NCI-H69 (cell line): ENCODE data around the gene MLYCD.

Experiments
- DNase-seq: peaks from one replicate; lab custom pipeline; 2025; lab: John Stamatoyannopoulos, UW

Gene MLYCD

DNA sequence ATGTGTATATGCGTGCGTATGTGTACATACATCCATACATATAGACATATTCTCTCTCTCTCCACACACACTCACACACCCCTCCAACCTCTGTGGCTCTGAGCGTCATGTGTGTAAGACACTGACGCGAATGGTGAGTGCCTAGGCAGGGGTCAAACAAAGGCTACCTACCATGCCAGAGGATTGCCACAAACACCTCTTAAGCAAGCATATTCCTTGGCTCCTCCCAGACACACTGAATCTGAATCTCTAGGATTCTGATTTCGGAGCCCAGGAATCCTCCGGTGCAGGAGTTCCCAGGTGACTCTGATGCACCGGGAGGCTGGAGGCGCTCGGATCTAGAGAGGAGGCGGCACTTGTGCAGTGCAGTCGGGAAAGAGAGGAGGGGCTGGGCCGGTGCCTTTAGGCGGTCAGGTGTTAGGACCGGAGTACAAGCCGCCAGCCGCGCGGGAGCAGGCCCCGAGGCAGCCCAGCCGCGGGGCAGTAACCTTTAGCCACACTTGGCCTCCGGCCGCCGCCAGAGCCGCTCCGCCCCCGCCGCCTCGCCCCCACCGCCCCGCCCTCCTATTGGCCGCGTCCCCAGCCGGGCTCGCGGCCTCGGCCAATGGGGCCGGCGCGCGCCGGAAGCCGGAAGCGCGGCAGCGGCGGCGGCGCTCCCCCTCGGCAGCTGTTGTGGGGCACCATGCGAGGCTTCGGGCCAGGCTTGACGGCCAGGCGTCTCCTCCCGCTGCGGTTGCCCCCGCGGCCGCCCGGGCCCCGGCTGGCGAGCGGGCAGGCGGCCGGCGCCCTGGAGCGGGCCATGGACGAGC is at the start of gene MLYCD:
TSS of gene MLYCD (plus strand) at position 653 of the 809 bp plus-strand sequence. CDS start at position 683, 30 bp downstream.
- DNase-seq, result peak; percentile 85

DNA sequence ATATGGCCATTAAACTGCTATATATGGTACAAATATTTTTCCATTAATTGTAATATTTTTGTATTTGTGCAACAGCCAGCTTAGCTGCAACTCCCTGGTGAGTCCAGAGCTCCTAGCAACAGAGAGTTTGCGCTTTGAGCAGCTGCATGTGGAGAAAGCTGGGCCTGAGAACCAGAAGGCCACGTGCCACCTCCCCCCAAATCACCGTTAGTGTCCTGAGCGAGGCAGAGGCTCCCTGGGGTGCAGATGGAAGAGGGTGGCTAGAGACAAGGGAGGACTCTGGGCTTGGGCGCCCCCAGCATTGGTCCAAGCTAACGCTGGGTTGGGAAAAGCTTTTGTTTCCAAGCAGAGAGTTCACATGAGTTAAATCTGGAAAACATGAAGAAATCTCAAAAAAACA is 49.5 kb upstream of the MLYCD start:
- no peak for DNase-seq

DNA sequence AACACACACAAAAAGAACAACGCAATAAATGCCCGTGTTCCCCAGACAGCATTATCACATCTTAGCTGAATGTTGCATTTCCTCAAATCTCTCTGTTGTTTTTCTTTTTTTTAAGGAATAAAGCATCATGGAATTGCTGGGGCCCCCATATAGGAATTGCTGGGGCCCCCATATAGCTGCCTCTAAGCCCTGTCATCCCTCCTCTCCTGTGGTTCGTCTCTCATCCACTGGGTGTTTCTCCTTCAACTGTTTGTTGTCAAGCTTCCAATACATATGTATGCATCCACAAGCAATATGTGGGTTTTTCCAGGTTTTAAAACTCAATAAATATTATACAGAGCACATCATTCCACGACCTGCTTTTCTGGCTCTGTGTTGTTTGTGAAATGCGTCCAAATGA is 48.0 kb upstream of the MLYCD start:
- DNase-seq, result no peak

DNA sequence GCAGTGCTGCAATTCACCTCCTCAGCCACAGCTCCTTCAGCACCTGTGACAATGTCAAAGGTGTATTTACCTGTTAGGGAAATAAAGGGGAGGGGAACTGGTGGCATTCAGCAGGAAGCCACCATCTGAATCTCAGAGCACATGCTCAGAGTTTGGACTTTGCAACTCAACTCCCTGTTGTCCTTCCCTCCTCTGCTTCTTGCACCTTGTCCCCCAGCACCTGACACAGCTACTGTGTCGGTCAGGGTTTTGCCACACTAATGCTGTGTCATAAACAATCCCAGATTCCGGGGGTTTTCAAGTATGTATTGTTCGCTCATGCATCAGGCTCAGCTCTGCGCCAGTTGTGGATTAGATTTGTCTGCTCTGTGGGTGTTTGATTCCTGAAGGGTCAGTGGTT is 47.4 kb upstream of the MLYCD start:
- DNase-seq, result no peak

DNA sequence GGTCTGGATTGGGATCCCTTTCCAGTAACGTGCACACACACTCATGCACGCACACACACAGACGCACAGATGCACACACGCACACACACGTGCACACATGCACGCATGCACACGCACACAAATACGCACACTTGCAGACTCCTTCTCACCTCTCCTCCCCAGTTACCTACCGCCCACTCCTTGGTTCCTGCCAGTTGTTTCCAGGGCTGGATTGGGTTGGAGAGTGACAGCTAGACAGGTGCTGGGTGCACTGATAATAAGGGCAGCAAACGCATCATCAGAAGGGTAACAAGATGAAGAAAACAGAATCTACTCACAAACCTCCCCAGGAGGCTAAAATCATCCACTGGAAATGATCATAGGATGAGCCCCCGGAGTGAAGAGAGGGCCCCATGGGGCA is 46.1 kb upstream of the MLYCD start:
- no peak for DNase-seq

DNA sequence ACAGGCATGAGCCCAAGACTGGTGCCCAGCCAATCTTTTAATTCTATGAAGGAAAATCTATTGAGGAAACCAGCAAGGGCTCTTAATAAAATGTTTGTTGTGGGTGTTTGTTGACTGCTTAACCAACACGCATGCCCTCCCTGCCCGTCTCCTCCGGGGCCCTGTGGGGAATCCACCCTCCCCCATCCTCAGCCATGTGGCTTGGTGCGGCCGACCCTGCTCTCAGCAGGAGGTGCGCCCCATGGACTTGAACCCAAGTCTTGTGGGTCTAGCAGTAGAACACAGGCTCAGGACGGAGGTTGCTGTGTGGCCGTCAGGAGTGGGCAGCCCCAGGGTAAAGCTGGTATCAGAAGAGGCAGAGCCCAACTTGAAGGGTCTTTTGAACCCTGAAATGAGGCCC is 45.1 kb upstream of the MLYCD start:
- DNase-seq, result no peak

DNA sequence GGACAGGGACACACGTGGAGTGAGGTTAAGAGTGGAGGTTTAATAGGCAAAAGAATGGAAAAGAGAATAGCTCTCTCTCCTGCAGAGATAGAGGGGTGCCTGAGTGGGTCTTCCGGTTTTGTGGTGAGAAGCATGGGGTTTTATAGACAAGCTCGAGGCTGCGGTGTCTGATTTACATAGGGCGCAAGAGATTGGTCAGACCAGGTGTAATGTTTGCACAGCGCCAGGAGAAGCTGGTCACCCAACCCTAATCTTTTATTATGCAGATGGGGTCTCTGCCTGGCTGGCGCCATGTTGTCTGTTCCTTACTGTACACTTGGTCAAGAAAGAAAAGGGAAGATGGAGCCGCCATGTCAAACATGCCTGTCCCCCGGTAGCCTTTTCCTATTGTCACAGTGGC is 44.5 kb upstream of the MLYCD start:
- no peak for DNase-seq

DNA sequence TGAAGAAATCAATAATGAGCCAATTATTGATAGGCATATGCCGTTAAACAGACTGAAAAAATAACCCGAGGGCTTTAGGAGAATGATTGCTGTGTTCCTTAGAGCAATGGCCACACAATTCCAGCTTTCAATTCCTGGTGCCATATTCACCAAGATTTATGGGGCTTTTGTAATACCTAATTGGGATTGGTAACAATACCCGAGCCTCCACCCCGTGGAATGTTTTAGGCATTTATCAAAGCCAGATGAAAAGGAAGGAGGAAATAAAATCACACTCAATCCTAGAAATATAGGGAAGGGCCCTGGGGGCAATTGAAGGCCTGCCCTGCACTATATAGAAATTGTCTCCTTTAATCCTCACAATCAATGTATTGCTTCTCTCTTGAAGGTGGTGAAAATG is 42.1 kb upstream of the MLYCD start:
- DNase-seq, result peak; percentile 25

DNA sequence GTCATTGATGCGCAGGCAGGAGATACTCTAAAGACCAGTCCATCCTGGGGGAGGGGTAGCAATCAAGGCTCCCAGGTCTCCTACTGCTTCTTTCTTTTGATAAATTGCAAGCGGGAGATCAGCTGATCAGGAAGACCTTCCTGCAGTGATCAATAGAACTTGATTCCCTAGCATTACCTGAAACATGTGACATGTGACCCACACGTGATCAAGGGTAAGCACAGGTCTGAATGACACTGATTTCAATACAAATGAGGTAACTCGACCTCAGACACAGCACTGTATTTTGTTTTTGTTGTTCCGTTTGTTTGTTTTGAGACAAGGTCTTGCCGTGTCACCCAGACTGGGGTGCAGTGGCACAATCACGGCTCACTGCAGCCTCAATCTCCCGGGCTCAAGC is 39.6 kb upstream of the MLYCD start:
- no peak for DNase-seq

DNA sequence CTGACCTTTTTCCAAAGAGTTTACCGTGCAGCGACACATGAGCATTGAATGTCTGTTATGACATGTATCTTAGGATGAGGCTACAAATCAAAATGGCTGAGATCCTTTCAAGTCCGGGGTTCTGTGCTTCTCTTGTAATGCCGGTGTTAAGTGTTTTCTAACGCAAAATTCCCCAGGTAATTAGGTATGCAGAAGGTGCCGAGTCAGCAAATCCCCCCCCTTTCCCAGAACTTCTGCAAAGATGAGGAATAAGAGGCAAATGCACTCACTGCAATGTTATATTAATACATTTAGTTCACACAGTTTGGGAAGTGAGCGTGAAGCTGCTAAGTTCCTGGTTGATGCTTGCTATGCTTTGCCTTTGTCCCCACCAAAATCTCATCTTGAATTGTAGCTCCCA is 36.3 kb upstream of the MLYCD start:
- no peak for DNase-seq

DNA sequence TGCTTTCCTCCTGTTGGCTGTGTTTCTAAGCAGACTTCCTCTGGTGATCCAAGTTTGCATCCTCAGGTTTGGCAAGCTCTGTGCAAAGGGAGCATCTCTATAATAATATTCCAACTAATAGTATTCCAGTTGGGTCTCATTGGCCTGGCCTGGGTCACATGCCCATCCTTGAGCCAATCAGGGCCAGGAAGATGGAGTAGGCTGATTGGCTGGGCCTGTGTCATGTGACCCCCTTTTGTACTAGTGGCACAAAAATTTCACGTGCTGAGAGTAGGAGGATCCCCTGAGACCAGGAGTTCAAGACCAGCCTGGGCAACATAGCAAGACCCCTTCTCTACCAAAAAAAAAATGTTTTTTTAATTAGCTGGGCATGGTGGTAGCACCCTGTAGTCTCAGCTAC is 35.2 kb upstream of the MLYCD start:
- DNase-seq, result no peak

DNA sequence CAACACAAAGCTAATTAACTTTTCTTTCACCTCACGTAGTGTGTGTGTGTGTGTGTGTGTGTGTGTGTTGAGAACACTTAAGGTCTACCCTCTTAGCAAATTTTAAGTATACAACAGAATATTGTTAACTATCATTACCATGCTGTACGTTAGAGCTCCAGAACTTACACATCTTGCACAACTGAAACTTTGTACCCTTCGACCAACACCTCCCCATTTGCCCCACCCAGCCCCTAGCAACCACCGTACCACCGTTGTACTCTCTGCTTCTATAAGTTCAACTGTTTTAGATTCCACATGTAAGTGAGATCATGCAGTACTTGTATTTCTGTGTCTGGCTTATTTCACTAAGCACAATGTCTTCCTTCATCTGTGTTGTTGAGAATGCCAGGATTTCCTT is 28.1 kb upstream of the MLYCD start:
- no peak for DNase-seq

DNA sequence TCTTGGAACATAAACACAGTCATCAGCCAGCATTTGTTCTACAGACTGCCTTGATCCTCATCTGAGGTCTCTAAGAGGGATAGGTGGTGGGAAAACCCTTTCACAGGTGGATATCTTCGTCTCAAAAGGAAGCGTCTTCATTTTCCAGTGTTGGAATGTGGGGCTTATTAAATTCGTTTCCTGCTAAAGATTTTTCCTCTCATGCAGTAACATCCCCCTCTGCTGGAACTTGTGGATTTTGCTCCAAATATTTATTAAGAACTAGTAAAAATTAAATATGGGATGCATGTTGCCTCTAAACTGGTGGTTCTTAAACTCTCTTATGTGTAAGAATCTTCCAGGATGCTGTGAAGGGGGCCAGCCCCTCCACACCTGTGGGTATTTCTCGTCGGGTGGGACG is 20.1 kb upstream of the MLYCD start:
- peak; percentile 41 for DNase-seq

DNA sequence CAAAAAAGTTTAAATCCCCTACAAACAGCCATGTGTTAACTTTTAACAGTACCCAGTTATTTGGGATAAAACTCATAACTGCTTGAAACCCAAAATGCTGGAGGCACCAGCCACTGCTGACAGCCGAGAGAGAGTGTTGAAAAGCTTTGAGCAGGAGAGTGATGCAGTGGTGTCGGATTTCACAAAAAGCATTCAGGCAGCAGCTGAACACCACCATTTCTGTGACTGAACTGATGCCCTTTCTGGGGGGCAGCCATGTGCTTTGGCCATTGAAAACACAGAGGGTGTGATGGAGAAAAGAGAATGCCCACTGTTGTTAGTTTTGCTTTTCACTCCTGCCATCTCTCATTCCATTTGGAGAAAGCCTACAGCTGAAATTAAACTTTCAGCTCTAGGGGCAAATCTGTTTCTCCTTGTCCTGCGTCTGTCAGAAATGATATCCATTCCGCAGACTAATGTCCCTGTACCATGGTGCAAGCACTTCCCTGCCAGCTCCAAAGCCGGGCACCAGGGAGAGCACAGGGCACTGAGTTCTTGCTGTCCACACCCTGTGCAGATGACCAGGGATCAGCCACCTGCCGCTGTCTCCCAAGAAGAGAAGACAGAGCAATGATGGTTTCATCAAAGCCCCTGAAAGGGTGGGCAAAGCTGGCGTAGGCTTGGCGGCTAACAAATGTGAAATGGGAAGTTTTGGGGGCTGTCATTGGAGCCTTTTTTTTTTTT is 16.6 kb upstream of the MLYCD start:
- peak; percentile 27 for DNase-seq

DNA sequence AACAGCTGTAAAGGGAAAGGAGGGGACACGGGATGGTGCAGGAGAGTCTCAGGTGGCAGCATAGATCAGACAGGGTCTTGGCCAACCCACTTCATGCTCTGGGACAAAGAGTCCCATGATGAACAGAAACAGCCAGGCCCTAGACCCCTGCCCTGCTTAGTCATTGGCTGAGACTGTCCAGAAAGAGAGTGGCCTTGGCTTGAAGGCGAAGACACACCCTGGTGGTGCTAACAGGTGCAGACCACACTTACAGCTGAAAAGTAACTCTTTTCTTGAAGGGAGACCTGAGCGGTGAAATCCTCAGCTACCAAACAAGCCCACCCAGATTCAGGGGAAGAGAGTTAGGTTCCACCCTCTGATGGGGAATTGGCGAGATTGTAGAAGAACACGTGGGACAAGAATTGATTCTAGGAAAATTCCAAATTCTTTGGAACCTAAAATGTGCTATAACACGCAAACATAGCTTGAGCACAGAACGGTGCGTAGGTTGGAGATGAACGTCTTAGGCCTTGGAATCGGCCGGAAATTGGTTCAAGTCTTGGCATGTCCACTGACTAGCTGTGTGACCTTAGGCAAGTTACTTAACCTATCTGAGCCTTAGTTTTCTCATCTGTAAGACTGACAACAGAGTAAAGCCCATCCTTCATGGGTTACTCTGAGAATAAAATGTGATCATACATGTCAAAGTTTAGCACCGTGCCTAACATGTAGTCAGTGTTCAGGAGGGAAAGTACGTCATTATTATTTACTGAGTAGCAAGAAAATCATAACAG is 12.5 kb upstream of the MLYCD start:
- DNase-seq, result no peak

DNA sequence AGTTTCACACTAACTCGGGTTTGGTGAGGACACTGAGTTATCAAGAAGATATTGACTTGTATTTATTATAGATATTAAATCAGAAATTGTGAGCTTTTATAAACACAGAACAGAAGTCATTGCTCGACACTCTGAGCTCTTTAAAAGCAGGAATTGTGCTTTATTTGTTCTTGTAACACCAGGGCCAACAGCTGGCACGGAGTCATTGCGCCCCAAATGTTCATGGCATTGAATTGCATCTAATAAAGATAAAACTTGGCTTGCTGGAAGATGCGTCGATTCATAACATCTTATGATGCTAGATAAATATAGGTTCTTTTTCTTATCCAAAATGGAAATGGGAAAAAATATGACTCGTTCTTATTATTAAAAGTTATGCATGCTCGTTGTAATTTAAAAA is 11.8 kb upstream of the MLYCD start:
- DNase-seq, result peak; percentile 23

DNA sequence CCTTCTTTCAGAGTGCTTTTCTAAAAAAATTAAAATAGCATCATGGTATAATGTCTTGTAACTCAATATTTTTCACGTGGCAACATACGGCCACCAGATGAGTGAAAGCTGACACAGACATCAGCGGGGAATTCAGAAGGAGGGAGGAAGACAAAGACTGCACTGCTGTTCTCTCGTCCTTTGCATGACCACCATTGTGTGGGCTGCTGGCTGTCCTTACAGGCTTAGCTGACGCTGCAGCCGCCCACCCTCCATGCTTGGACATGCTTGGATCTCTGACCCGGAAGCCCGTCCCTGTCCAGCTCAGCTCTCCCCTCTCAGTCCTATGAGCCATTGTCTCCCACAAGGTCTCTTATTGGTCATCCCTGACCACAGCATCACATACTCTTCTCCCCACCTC is 11.4 kb upstream of the MLYCD start:
- no peak for DNase-seq

DNA sequence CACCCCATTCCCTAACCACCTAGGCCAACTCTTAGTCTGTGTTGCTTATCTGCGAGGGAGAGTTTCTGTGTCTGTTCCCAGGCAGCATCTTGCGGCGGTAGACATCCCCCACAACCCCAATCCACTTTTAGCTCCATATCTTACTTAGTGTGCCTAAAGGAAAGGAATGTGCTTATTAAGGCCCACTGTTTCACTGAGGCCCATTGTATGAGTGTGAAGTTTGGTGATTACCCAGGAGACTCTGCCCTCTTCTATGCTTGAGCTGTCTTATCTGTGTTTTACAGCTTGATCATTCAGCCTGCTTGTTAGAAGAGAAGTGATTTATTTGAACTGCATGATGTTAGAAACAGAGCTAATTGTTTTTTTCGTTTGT is 10.3 kb upstream of the MLYCD start:
- DNase-seq, result no peak

DNA sequence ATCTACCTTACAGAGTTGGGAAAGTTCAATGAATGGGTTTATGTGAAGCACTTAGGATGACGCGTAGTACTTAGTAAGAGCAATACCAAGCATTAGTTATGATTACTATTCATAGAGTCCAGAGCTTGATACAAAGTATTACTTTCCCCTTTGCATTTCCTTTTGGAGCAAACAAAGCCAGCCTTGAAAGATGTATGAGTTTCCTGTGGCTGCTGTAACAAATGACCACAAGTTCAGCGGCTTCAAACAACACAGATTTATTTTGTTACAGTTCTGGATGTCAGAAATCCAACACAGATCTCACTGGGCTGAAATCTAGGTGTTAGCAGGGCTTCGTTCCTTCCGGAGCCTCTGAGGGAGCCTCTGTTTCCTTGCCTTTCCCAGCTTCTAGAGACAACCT is 8.6 kb upstream of the MLYCD start:
- no peak for DNase-seq

DNA sequence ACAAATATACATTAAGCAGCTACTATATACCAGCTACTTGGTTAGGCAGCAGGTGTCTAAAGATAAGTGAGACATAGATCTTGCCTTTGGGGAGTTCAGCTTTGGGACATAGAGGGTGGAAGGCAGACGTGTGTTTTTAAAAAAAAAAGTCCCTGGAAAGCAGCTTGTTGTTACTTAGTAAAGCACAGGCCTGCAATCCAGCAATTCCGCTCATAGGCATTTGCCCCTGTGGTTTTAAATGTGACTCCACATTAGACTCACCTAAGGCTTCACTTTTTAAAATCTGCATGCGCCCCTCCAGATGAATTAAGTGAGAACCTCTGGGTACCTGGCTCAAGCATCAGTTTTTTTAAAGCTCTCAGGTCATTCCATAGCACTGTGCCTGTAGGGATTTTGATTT is 7.2 kb upstream of the MLYCD start:
- no peak for DNase-seq

DNA sequence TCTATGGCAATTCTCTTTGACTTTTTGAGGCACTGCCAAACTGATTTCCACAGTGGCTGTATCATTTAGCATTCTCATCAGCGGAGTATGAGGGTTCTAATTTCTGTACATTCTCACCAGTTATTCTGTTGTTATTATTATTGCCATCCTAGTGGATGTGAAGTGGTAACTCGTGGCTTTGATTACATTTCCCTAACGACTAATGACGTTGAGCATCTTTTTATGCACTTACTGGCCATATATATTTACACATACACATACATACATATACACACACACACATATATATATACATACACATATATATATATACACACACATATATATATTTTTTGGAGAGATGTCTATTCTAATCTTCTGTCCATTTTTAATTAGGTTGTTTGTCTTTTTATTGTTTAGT is 3.7 kb upstream of the MLYCD start:
- DNase-seq, result no peak

DNA sequence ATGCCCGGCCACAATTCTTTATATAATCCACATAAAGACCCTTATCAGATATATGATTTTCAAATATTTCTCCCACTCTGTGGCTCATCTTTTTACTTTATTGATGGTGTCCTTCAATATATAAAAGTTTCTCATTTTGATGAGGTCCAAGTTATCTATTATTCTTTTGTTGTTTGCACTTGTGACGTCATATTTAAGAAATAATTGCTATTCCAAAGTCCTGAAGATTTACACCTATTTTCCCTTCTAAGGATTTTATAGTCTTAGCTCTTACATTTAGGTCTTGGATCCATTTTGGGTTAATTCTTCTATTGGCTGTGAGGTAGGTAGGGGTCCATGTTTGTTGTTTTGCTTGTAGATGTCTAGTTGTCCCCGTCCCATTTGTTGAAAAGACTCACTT is 3.0 kb upstream of the MLYCD start:
- DNase-seq, result no peak

DNA sequence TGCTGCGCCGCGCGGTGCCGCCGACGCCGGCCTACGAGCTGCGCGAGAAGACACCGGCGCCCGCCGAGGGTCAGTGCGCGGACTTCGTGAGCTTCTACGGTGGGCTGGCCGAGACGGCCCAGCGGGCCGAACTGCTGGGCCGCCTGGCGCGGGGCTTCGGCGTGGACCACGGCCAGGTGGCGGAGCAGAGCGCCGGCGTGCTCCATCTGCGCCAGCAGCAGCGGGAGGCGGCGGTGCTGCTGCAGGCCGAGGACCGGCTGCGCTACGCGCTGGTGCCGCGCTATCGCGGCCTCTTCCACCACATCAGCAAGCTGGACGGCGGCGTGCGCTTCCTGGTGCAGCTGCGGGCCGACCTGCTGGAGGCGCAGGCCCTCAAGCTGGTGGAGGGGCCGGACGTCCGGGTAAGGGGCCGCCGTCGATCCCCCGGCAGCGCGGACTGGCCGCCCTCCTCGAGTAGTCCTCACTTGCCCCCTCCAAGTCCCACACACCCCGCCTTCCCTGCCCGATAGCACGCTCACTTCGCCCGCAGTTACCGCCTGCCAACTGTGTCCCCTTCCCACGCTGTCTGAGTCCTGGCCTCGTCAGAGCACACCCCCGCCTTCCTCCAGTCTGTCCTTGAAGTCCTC is 470 bp downstream of the MLYCD start:
- DNase-seq, result peak; percentile 56
